ENCODE data around the gene FRMD4A.

DNA sequence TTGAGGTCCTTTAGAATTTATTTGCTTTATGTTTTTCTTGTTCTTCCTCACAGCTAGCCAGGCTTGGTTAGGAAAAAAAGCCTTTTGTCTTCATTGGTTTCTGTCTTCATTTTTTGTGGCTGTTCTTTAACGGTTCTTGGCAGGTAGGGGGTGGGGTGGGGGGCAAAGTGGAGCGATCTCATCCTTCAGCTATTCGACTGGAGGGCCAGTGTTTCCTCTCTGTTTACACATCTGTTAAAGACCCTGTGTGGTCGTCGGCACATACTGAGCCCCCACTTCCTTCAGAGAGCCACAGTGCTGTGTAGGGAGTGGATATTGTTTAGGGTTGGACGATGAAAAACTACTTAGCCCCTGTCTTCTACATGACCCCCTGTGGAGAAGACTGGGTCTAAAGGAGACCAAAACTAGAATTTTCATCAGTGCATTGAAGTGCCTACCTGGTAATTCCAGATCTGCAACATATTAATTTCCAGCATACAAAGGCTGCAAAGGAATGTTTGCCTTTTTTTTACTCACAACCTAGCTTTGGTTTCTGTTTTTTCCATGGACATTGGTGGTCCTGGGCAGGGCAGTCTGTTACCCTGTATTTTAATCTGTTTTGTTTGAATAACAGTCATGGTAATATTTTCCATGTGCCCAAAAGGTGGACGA is 714.9 kb downstream of the FRMD4A start:
- TF ChIP-seq, protein P1, sequence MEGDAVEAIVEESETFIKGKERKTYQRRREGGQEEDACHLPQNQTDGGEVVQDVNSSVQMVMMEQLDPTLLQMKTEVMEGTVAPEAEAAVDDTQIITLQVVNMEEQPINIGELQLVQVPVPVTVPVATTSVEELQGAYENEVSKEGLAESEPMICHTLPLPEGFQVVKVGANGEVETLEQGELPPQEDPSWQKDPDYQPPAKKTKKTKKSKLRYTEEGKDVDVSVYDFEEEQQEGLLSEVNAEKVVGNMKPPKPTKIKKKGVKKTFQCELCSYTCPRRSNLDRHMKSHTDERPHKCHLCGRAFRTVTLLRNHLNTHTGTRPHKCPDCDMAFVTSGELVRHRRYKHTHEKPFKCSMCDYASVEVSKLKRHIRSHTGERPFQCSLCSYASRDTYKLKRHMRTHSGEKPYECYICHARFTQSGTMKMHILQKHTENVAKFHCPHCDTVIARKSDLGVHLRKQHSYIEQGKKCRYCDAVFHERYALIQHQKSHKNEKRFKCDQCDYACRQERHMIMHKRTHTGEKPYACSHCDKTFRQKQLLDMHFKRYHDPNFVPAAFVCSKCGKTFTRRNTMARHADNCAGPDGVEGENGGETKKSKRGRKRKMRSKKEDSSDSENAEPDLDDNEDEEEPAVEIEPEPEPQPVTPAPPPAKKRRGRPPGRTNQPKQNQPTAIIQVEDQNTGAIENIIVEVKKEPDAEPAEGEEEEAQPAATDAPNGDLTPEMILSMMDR (IDR thresholded peaks at IDR 0.05; ENCODE audit: insufficient read depth, low read length): no peak
- no peak for TF ChIP-seq SPI1 (IDR thresholded peaks at IDR 0.05; ENCODE audit: borderline replicate concordance, low read depth)

Measured in HL-60 (cell line).